Loucy (cell line): ENCODE results near the gene ORC3.
"Not testable (repeated sequence)": the region's sequence is repeated elsewhere in the genome, so short reads cannot be mapped to it uniquely, and the experiment has no call there.

ENCODE experiments used
- H2AFZ ChIP-seq: fragments of 200-600 bp; sonication (generic); 2 replicates; pipeline ENCODE4 v1.6.0; 2016; ENCODE audit warnings: antibody characterized with exemption, mild to moderate bottlenecking, low read length, moderate library complexity
- H3F3A ChIP-seq: fragments of 200-600 bp; 2 replicates; pipeline ENCODE4 v1.6.0; 2016; ENCODE audit warnings: antibody characterized with exemption, low read depth, mild to moderate bottlenecking
- H3K27me3 ChIP-seq: fragments of 200-600 bp; sonication (generic); 2 replicates; pipeline ENCODE4 v1.6.1; 2014; ENCODE audit warnings: low read length, mild to moderate bottlenecking; ENCODE audit not compliant: insufficient read depth, poor library complexity, severe bottlenecking
- H3K36me3 ChIP-seq: fragments of 200-600 bp; sonication (generic); 2 replicates; pipeline ENCODE4 v1.6.1; 2016; ENCODE audit warnings: low read length; ENCODE audit not compliant: insufficient read depth
- H3K4me1 ChIP-seq: fragments of 200-600 bp; sonication (generic); 2 replicates; pipeline ENCODE4 v1.5.1; 2014; ENCODE audit warnings: low read length, mild to moderate bottlenecking; ENCODE audit not compliant: insufficient read depth, poor library complexity, severe bottlenecking
- H3K4me2 ChIP-seq: fragments of 200-600 bp; sonication (generic); 2 replicates; pipeline ENCODE4 v1.6.0; 2014; ENCODE audit warnings: antibody characterized with exemption, low read length, low read depth, mild to moderate bottlenecking; ENCODE audit not compliant: poor library complexity, severe bottlenecking
- H3K4me3 ChIP-seq: fragments of 200-600 bp; sonication (generic); 2 replicates; pipeline ENCODE4 v1.5.1; 2014; ENCODE audit warnings: low read length, mild to moderate bottlenecking, mixed read lengths; ENCODE audit not compliant: poor library complexity, severe bottlenecking
- H3K79me2 ChIP-seq: fragments of 200-600 bp; sonication (generic); 2 replicates; pipeline ENCODE4 v1.6.1; 2014; ENCODE audit warnings: low read length; ENCODE audit not compliant: insufficient read depth
- H3K9ac ChIP-seq: fragments of 200-600 bp; sonication (generic); 2 replicates; pipeline ENCODE4 v1.6.0; 2014; ENCODE audit warnings: mild to moderate bottlenecking, low read depth, low read length, moderate library complexity; ENCODE audit not compliant: poor library complexity, severe bottlenecking
- H3K9me2 ChIP-seq: fragments of 200-600 bp; sonication (generic); replicated peaks from 2 replicates; pipeline ENCODE4 v1.6.1; 2016; ENCODE audit warnings: low read depth, low read length, mixed read lengths
- H3K9me3 ChIP-seq: fragments of 200-600 bp; sonication (generic); 2 replicates; pipeline ENCODE4 v1.6.1; 2014; ENCODE audit warnings: mild to moderate bottlenecking, antibody characterized with exemption, low read length, low read depth; ENCODE audit not compliant: insufficient read depth
- H4K20me1 ChIP-seq: fragments of 200-600 bp; sonication (generic); 2 replicates; pipeline ENCODE4 v1.6.0; 2014; ENCODE audit warnings: antibody characterized with exemption, low read length, mild to moderate bottlenecking; ENCODE audit not compliant: insufficient read depth, poor library complexity, severe bottlenecking
- CTCF ChIP-seq: fragments of 200-600 bp; sonication (generic); conservative IDR thresholded peaks from 2 replicates; pipeline ENCODE4 v1.5.1; 2014; ENCODE audit warnings: mild to moderate bottlenecking, antibody characterized with exemption, low read length
- EZH2phosphoT487 ChIP-seq: fragments of 200-600 bp; IDR thresholded peaks from 2 replicates; pipeline ENCODE4 v1.6.1; 2018; ENCODE audit warnings: antibody characterized with exemption, mild to moderate bottlenecking, moderate library complexity, borderline replicate concordance

Gene ORC3

DNA sequence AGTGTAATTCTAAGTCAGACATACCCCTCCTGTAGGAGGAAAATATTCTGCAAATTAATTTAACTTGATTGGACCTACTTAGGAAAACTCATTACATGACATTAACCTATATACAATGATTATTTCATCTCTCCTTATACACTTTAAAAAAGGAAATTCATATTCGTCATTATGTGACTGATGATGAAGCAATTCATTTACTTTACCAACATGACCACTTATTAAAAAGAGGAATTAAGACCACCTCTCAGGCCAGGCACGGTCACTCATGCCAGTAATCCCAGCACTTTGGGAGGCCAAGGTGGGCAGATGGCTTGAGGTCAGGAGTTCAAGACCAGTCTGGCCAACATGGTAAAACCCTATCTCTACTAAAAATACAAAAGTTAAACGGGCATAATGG, 100.5 kb downstream of the ORC3 start:
- Histone ChIP-seq H3K9me2 (no peaks in the 10 kb centered on the region), H3K4me1 (peaks cover 21% of the 10 kb centered on the region), H3K79me2 (peaks cover 100% of the 10 kb centered on the region), H3K9ac (no peak overlapping the region), H3F3A (no peaks in the 10 kb centered on the region), H2AFZ (no peak overlapping the region), H3K4me2 (no peak overlapping the region), H3K4me3 (no peak overlapping the region), H3K27me3 (no peaks in the 10 kb centered on the region), H4K20me1 (peaks cover 88% of the 10 kb centered on the region), H3K36me3 (0 out of 2 replicates have a peak, but pooled peaks cover 3% of the 10 kb centered on the region), H3K9me3 (no peaks in the 10 kb centered on the region)
- no peak for TF ChIP-seq CTCF
- TF ChIP-seq EZH2phosphoT487, result no peak

- Histone ChIP-seq H3K4me3 (no peak overlapping the region), H3K36me3 (0 out of 2 replicates have a peak, but pooled peaks cover 3% of the 10 kb centered on the region), H3K27me3 (no peaks in the 10 kb centered on the region), H3K9me2 (no peaks in the 10 kb centered on the region), H3F3A (no peaks in the 10 kb centered on the region), H3K79me2 (peaks cover 100% of the 10 kb centered on the region), H3K4me1 (peaks cover 24% of the 10 kb centered on the region), H4K20me1 (peaks cover 85% of the 10 kb centered on the region), H3K9ac (no peak overlapping the region), H3K9me3 (no peaks in the 10 kb centered on the region), H2AFZ (no peak overlapping the region), H3K4me2 (peak overlapping the region; percentile 32)
- no peak for TF ChIP-seq CTCF
- no peak for TF ChIP-seq EZH2phosphoT487
Measured at GRCh38 chr6:87692086-87692485, 102.2 kb downstream of the ORC3 start.

- H3K9me2 ChIP-seq, H3K9me3 ChIP-seq, H3F3A ChIP-seq, H3K9ac ChIP-seq, H2AFZ ChIP-seq, H3K27me3 ChIP-seq, H3K36me3 ChIP-seq: not testable (repeated sequence)
- Histone ChIP-seq H4K20me1 (peaks cover 88% of the 10 kb centered on the region), H3K4me3 (peak overlapping the region; percentile 99), H3K4me1 (peaks cover 46% of the 10 kb centered on the region), H3K79me2 (peaks cover 100% of the 10 kb centered on the region), H3K4me2 (peak overlapping the region; percentile 94)
Measured at GRCh38 chr6:87696817-87697216, 106.9 kb downstream of the ORC3 start.
